SK-N-SH treated with all-trans-retinoic acid at 6 μM for 48 hours (cell line): ENCODE data around the gene SNRK.

Source experiments
- ATAC-seq: fragments of 200-7000 bp; cut with Tn5 transposase; 3 replicates; pipeline ENCODE4 v1.9.1; 2020; ENCODE audit warnings: mild to moderate bottlenecking, moderate library complexity
- ARNTL ChIP-seq: fragments of 450-650 bp; formaldehyde crosslinking; IDR thresholded peaks from 2 replicates; pipeline ENCODE4 v1.5.0; 2020; ENCODE audit warnings: low read depth, mild to moderate bottlenecking, moderate library complexity, borderline replicate concordance
- BACH2 ChIP-seq: fragments of 250-450 bp; sonication (Bioruptor Pico); IDR thresholded peaks from 2 replicates; pipeline ENCODE4 v1.9.0; 2021; ENCODE audit warnings: mild to moderate bottlenecking, borderline replicate concordance
- CSDC2 ChIP-seq: fragments of 250-450 bp; sonication (Bioruptor Pico); IDR thresholded peaks from 2 replicates; pipeline ENCODE4 v1.5.0; 2020; ENCODE audit warnings: mild to moderate bottlenecking, moderate library complexity
- ESRRG ChIP-seq: fragments of 250-450 bp; sonication (Bioruptor Pico); IDR thresholded peaks from 2 replicates; pipeline ENCODE4 v1.6.1; 2021; ENCODE audit warnings: mild to moderate bottlenecking
- GLIS3 ChIP-seq: fragments of 250-450 bp; sonication (Bioruptor Pico); IDR thresholded peaks from 2 replicates; pipeline ENCODE4 v1.5.0; 2020; ENCODE audit warnings: mild to moderate bottlenecking, moderate library complexity
- ISL1 ChIP-seq: fragments of 250-450 bp; sonication (Bioruptor Pico); IDR thresholded peaks from 2 replicates; pipeline ENCODE4 v2.1.2; 2022; ENCODE audit warnings: mild to moderate bottlenecking, moderate library complexity
- OSR1 ChIP-seq: fragments of 250-450 bp; sonication (Bioruptor Pico); IDR thresholded peaks from 2 replicates; pipeline ENCODE4 v1.8.0; 2022; ENCODE audit warnings: moderate library complexity, mild to moderate bottlenecking, inconsistent platforms
- PPARA ChIP-seq: fragments of 250-450 bp; sonication (Bioruptor Pico); IDR thresholded peaks from 2 replicates; pipeline ENCODE4 v1.5.0; 2020; ENCODE audit warnings: mild to moderate bottlenecking, borderline replicate concordance
- RARB ChIP-seq: fragments of 250-450 bp; sonication (Bioruptor Pico); IDR thresholded peaks from 2 replicates; pipeline ENCODE4 v1.8.0; 2021; ENCODE audit warnings: mild to moderate bottlenecking, moderate library complexity
- SNAI2 ChIP-seq: fragments of 250-450 bp; sonication (Bioruptor Pico); IDR thresholded peaks from 2 replicates; pipeline ENCODE4 v1.5.0; 2020; ENCODE audit warnings: mild to moderate bottlenecking, moderate library complexity
- TCF4 ChIP-seq: fragments of 250-450 bp; sonication (Bioruptor Pico); IDR thresholded peaks from 2 replicates; pipeline ENCODE4 v1.8.0; 2021; ENCODE audit warnings: mild to moderate bottlenecking, moderate library complexity, borderline replicate concordance
- TOX ChIP-seq: fragments of 250-450 bp; sonication (Bioruptor Pico); IDR thresholded peaks from 2 replicates; pipeline ENCODE4 v1.8.0; 2021; ENCODE audit warnings: mild to moderate bottlenecking, moderate library complexity, borderline replicate concordance
- ZC3H10 ChIP-seq: fragments of 250-450 bp; sonication (Bioruptor Pico); IDR thresholded peaks from 2 replicates; pipeline ENCODE4 v1.5.1; 2021; ENCODE audit warnings: mild to moderate bottlenecking, moderate library complexity
- ZFP30 ChIP-seq: fragments of 450-650 bp; formaldehyde crosslinking; IDR thresholded peaks from 2 replicates; pipeline ENCODE4 v1.5.0; 2022; ENCODE audit warnings: mild to moderate bottlenecking, moderate library complexity
- ZNF565 ChIP-seq: fragments of 450-650 bp; formaldehyde crosslinking; conservative IDR thresholded peaks from 2 replicates; pipeline ENCODE4 v1.5.0; 2020; ENCODE audit warnings: low read depth, mild to moderate bottlenecking, moderate library complexity
- ZNF70 ChIP-seq: fragments of 450-650 bp; formaldehyde crosslinking; IDR thresholded peaks from 2 replicates; pipeline ENCODE4 v1.5.0; 2020; ENCODE audit warnings: mild to moderate bottlenecking, moderate library complexity
- ZNF8 ChIP-seq: fragments of 450-650 bp; formaldehyde crosslinking; IDR thresholded peaks from 2 replicates; pipeline ENCODE4 v1.5.0; 2020; ENCODE audit warnings: mild to moderate bottlenecking, moderate library complexity
- TF ChIP-seq, protein P1 (sequence below): fragments of 250-450 bp; sonication (Bioruptor Pico); IDR thresholded peaks from 2 replicates; pipeline ENCODE4 v1.5.1; 2021; ENCODE audit warnings: mild to moderate bottlenecking, moderate library complexity
- TF ChIP-seq, protein P2 (sequence below): fragments of 250-450 bp; sonication (Bioruptor Pico); IDR thresholded peaks from 2 replicates; pipeline ENCODE4 v1.8.0; 2021; ENCODE audit warnings: low read depth, mild to moderate bottlenecking, moderate library complexity, borderline replicate concordance
- TF ChIP-seq, protein P3 (sequence below): fragments of 250-450 bp; sonication (Bioruptor Pico); IDR thresholded peaks from 2 replicates; pipeline ENCODE4 v1.5.1; 2020; ENCODE audit warnings: low read depth, mild to moderate bottlenecking, moderate library complexity
- TF ChIP-seq, protein P4 (sequence below): fragments of 250-450 bp; sonication (Bioruptor Pico); IDR thresholded peaks from 2 replicates; pipeline ENCODE4 v1.5.0; 2020; ENCODE audit warnings: mild to moderate bottlenecking, moderate library complexity

Gene SNRK

DNA sequence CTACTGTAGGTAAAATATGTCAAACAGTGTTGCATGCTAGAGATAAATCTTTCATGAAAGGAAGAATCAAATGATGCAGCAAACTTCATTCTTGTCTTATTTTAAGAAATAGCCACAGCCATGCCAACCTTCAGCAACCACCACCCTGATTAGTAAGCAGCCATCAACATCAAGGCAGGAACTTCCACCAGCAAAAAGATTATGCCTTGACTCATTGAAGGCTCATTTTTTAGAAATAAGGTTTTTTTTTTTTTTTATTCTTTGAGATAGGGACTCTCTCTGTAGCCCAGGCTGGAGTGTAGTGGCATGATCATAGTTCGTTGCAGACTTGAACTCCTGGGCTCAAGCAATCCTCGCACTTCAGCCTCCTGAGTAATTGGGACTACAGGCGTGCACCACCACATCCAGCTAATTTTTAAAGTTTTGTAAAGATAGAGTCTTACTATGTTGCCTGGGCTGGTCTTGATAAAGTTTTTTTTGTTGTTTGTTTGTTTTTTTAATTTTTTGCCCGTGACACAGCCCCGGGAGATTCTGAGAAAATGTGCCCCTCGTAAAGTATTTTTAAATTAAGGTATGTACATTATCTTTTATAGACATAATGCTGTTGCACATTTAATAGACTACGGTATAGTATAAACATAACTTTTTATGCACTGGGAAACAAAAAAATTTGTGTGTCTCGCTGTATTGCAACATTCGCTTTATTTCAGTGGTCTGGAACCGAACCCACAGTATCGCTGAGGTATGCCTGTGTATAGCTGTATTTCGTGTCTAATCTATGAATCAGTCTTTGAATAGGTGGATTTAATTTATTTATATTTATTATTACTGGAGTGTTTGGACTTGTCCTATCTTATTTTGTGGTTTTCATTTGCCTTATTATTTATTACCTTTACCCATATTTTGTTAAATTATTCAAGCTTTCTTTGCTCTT, 23.3 kb downstream of the SNRK start:
- TF ChIP-seq GLIS3 (CRISPR knock-in tag) (no peak), ZC3H10 (no peak), TCF4 (CRISPR knock-in tag) (no peak)
- no peak for ATAC-seq

DNA sequence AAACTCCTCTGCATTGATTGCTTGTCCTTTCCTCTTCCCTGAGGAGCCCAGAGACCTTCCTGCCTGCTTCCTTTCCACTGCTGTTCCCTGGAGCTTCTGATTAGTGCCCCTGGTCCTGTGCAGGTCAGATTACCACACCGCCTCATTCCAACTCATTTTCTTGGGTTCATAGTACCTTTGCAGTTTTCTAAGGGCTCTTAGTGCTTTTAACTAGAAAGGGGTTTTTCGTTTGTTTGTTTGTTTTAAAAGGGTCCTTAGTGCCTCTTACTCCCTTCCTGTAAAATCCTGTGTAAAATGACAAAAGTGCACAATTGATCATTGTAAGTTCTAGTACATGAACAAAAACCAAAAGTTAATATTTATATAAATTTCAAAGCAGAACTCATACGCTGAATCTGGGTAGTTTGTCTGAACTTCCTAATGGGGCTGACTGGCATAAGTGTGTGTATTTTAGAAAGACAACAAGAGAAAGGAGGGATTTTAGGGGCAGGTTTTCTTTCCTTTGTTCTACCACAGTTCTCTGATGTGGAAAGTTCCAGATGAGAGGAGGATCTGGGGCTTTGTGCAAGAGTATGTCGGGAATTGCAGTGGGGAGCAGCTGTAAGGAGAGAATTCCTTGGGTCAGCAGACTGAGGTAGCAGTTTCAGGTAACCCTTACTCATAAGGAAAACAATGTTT, 30.6 kb downstream of the SNRK start:
- ATAC-seq, result no peak
- TF ChIP-seq CSDC2 (CRISPR knock-in tag) (no peak), ZNF8 (CRISPR knock-in tag) (no peak), SNAI2 (CRISPR knock-in tag) (no peak), TOX (CRISPR knock-in tag) (no peak), OSR1 (no peak), GLIS3 (CRISPR knock-in tag) (no peak), ZNF70 (CRISPR knock-in tag) (no peak), ZFP30 (CRISPR knock-in tag) (no peak), BACH2 (CRISPR knock-in tag) (no peak), PPARA (CRISPR knock-in tag) (no peak), ESRRG (CRISPR knock-in tag) (no peak), ISL1 (no peak), ZNF565 (CRISPR knock-in tag) (no peak), ARNTL (CRISPR knock-in tag) (no peak), RARB (CRISPR knock-in tag) (no peak)
- TF ChIP-seq, protein P1, sequence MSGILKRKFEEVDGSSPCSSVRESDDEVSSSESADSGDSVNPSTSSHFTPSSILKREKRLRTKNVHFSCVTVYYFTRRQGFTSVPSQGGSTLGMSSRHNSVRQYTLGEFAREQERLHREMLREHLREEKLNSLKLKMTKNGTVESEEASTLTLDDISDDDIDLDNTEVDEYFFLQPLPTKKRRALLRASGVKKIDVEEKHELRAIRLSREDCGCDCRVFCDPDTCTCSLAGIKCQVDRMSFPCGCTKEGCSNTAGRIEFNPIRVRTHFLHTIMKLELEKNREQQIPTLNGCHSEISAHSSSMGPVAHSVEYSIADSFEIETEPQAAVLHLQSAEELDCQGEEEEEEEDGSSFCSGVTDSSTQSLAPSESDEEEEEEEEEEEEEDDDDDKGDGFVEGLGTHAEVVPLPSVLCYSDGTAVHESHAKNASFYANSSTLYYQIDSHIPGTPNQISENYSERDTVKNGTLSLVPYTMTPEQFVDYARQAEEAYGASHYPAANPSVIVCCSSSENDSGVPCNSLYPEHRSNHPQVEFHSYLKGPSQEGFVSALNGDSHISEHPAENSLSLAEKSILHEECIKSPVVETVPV, result no peak
- TF ChIP-seq, protein P2, sequence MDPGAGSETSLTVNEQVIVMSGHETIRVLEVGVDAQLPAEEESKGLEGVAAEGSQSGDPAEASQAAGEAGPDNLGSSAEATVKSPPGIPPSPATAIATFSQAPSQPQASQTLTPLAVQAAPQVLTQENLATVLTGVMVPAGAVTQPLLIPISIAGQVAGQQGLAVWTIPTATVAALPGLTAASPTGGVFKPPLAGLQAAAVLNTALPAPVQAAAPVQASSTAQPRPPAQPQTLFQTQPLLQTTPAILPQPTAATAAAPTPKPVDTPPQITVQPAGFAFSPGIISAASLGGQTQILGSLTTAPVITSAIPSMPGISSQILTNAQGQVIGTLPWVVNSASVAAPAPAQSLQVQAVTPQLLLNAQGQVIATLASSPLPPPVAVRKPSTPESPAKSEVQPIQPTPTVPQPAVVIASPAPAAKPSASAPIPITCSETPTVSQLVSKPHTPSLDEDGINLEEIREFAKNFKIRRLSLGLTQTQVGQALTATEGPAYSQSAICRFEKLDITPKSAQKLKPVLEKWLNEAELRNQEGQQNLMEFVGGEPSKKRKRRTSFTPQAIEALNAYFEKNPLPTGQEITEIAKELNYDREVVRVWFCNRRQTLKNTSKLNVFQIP, result no peak
- TF ChIP-seq, protein P3, sequence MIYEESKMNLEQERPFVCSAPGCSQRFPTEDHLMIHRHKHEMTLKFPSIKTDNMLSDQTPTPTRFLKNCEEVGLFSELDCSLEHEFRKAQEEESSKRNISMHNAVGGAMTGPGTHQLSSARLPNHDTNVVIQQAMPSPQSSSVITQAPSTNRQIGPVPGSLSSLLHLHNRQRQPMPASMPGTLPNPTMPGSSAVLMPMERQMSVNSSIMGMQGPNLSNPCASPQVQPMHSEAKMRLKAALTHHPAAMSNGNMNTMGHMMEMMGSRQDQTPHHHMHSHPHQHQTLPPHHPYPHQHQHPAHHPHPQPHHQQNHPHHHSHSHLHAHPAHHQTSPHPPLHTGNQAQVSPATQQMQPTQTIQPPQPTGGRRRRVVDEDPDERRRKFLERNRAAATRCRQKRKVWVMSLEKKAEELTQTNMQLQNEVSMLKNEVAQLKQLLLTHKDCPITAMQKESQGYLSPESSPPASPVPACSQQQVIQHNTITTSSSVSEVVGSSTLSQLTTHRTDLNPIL (CRISPR knock-in tag), result no peak
- TF ChIP-seq, protein P4, sequence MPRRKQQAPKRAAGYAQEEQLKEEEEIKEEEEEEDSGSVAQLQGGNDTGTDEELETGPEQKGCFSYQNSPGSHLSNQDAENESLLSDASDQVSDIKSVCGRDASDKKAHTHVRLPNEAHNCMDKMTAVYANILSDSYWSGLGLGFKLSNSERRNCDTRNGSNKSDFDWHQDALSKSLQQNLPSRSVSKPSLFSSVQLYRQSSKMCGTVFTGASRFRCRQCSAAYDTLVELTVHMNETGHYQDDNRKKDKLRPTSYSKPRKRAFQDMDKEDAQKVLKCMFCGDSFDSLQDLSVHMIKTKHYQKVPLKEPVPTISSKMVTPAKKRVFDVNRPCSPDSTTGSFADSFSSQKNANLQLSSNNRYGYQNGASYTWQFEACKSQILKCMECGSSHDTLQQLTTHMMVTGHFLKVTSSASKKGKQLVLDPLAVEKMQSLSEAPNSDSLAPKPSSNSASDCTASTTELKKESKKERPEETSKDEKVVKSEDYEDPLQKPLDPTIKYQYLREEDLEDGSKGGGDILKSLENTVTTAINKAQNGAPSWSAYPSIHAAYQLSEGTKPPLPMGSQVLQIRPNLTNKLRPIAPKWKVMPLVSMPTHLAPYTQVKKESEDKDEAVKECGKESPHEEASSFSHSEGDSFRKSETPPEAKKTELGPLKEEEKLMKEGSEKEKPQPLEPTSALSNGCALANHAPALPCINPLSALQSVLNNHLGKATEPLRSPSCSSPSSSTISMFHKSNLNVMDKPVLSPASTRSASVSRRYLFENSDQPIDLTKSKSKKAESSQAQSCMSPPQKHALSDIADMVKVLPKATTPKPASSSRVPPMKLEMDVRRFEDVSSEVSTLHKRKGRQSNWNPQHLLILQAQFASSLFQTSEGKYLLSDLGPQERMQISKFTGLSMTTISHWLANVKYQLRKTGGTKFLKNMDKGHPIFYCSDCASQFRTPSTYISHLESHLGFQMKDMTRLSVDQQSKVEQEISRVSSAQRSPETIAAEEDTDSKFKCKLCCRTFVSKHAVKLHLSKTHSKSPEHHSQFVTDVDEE (CRISPR knock-in tag), result no peak

DNA sequence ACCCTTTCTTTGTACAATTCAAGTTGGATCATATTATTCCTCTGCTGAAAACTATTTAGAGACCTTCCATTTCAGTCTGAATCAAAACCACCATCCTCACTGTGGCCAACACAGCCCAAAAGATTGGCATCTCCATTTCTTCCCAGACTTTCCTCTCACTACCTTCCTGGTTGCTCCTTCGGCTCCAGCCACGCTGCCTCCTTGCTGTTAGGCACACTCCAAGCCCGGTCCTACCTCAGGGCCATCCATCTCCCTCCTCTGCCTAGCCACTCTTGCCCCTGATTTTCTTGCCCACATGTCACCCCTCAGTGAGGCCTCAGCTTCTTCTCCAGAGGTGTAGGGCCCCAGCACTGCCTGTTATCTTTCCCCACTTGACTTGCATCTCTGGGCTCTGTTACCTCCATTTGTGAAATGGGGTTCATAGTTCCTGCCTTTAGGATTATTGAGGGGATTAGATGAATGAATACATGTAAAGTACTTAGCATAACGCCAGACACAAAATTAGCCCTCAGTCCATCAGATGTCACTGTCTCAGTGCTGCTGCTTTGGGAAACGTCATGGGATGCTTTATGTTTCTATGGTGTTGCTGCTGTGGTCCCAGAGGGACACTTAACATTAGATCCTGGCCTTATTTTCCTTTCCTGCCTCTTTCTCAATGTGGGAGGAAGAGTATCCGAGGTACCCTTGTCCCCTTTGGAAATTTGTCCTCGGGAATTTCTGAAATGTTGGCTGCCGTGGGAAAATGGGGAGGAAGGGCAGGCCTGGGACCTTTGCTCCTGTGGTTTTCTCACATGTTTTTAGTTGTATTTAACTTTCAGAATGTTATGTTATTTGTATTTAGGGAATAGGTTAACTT, 31.3 kb downstream of the SNRK start:
- ATAC-seq, result no peak
- TF ChIP-seq ZFP30 (CRISPR knock-in tag) (no peak), TCF4 (CRISPR knock-in tag) (no peak), ZC3H10 (no peak), TOX (CRISPR knock-in tag) (no peak), OSR1 (no peak), ZNF8 (CRISPR knock-in tag) (no peak)
- TF ChIP-seq, protein P2, result no peak
